Left ventricle myocardium inferior (tissue), 1 donor: ENCODE data around the gene ICOS. TPM values are rescaled to one million over a fixed set of nuclear protein-coding genes. Genes with fewer than 3 reads are reported as not detected.
A peak's percentile ranks its signal among the peaks of the same experiment; 100 is the strongest.

Source experiments
- DNase-seq: peaks from one replicate; pipeline ENCODE4 v3.0.0-alpha.2; 2020
- H3K27ac ChIP-seq: fragments of 200-600 bp; replicated peaks from 2 replicates; pipeline ENCODE4 v1.8.0; 2021
- H3K27me3 ChIP-seq: fragments of 200-600 bp; 2 replicates; pipeline ENCODE4 v1.8.0; 2021; ENCODE audit warnings: low read depth
- H3K36me3 ChIP-seq: fragments of 200-600 bp; 2 replicates; pipeline ENCODE4 v1.8.0; 2021
- H3K4me1 ChIP-seq: fragments of 200-600 bp; 2 replicates; pipeline ENCODE4 v1.8.0; 2021
- H3K4me3 ChIP-seq: fragments of 200-600 bp; 2 replicates; pipeline ENCODE4 v1.8.0; 2021; ENCODE audit warnings: mild to moderate bottlenecking, moderate library complexity
- H3K9me3 ChIP-seq: fragments of 200-600 bp; replicated peaks from 2 replicates; pipeline ENCODE4 v1.8.0; 2021
- intact Hi-C: fragments of 100-400 bp; cut with micrococcal nuclease; formaldehyde crosslinking; loops from one replicate; pipeline ENCODE4 v1.11.0; 2022
- total RNA-seq: library from RNA; stranded (reverse); fragmentation: NEBNext Ultra II Directional; extraction: Animal tissue kit (Norgen Biotek cat#: 25700); gene quantifications from one replicate; pipeline ENCODE4 v1.2.1, GENCODE V29; 2021
- TF ChIP-seq, protein P1 (sequence below): fragments of 200-600 bp; IDR thresholded peaks from 2 replicates; pipeline ENCODE4 v1.8.0; 2021; ENCODE audit warnings: antibody characterized with exemption, mild to moderate bottlenecking, borderline replicate concordance
- donor health status: DM: no; HTN: yes; CAD: no; lungs with severe emphysema.

ICOS gene
- total RNA-seq, 1 donor from 2014 or later: not detected

- no peaks in the 10 kb centered on the region for H3K27me3 ChIP-seq
- H3K9me3 ChIP-seq: no peaks in the 10 kb centered on the region
- TF ChIP-seq, protein P1, sequence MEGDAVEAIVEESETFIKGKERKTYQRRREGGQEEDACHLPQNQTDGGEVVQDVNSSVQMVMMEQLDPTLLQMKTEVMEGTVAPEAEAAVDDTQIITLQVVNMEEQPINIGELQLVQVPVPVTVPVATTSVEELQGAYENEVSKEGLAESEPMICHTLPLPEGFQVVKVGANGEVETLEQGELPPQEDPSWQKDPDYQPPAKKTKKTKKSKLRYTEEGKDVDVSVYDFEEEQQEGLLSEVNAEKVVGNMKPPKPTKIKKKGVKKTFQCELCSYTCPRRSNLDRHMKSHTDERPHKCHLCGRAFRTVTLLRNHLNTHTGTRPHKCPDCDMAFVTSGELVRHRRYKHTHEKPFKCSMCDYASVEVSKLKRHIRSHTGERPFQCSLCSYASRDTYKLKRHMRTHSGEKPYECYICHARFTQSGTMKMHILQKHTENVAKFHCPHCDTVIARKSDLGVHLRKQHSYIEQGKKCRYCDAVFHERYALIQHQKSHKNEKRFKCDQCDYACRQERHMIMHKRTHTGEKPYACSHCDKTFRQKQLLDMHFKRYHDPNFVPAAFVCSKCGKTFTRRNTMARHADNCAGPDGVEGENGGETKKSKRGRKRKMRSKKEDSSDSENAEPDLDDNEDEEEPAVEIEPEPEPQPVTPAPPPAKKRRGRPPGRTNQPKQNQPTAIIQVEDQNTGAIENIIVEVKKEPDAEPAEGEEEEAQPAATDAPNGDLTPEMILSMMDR: no peak
- H3K4me1 ChIP-seq: peaks cover 15% of the 10 kb centered on the region
- intact Hi-C loops: loop anchor here (10.0 kb wide), 1 partner anchor 424 kb away; no protein-coding TSS in a partner anchor
- H3K27ac ChIP-seq: peak overlapping the region; percentile 52
- peak overlapping the region; percentile 48 for H3K4me3 ChIP-seq
- no peaks in the 10 kb centered on the region for H3K36me3 ChIP-seq
- DNase-seq: no peak
These were observed 27.8 kb upstream of the ICOS start for GRCh38 chr2:203908797-203909185.

GRCh38 chr2:203909261-203909967, 27.1 kb upstream of the ICOS start:
- Histone ChIP-seq H3K4me3 (peak overlapping the region; percentile 48), H3K27me3 (no peaks in the 10 kb centered on the region), H3K27ac (peak overlapping the region; percentile 52), H3K4me1 (peaks cover 15% of the 10 kb centered on the region), H3K36me3 (no peaks in the 10 kb centered on the region), H3K9me3 (no peaks in the 10 kb centered on the region)
- TF ChIP-seq, protein P1: peak; percentile 87
- intact Hi-C loops: loop anchor here (10.0 kb wide), 1 partner anchor 425 kb away; no protein-coding TSS in a partner anchor
- DNase-seq: no peak

DNA sequence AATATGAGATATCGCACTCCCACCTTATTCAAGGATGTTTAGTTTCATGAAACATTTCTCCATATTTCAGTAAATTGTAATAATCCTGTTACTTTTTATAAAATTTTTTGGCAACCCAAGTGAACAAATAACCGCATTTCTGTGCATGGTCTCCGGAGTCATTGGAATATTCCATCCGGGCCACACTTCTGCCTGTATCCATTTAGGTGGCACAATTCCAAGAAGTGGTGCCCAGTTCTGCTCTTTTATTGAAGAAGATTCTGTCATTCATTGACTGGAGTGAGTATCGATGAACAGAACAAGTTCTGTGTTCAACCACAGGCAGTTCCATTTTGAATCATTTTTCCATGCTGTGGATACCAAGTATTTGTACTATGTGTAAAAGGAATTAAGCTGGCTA, 26.6 kb upstream of the ICOS start:
- peak overlapping the region; percentile 48 for H3K4me3 ChIP-seq
- no peaks in the 10 kb centered on the region for H3K36me3 ChIP-seq
- peak overlapping the region; percentile 52 for H3K27ac ChIP-seq

DNA sequence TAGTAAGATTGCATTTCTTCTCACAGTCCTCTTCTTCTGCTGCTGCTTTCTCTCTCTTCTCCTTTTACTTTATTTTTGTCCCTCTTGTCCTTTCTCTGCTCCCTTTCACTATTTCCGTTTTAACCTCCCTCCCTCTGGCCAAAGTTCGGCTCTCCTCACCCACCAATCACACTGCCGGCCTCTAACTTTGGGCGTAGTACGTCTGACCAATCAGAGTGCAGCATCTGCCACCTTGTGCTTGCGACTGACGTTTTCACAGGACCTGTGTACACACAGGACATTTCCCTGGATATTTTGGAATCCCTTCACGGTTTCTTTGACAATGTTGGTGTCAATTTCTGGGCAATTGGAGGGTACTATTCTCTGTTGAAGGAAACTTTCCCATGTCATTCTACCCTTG, 22.6 kb upstream of the ICOS start:
- intact Hi-C loops: no loop called here
- TF ChIP-seq, protein P1: no peak
- H3K4me1 ChIP-seq: peaks cover 14% of the 10 kb centered on the region
- no peak for DNase-seq
- no peaks in the 10 kb centered on the region for H3K36me3 ChIP-seq
- H3K4me3 ChIP-seq: no peak overlapping the region
- H3K27ac ChIP-seq: no peak overlapping the region
- H3K27me3 ChIP-seq: no peaks in the 10 kb centered on the region
- no peaks in the 10 kb centered on the region for H3K9me3 ChIP-seq

More for the DNA sequence above, 26.6 kb upstream of the ICOS start:
- no peaks in the 10 kb centered on the region for H3K9me3 ChIP-seq
- TF ChIP-seq, protein P1: no peak
- H3K27me3 ChIP-seq: no peaks in the 10 kb centered on the region
- intact Hi-C loops: loop anchor here (10.0 kb wide), 1 partner anchor 425 kb away; no protein-coding TSS in a partner anchor
- peaks cover 15% of the 10 kb centered on the region for H3K4me1 ChIP-seq
- no peak for DNase-seq

DNA sequence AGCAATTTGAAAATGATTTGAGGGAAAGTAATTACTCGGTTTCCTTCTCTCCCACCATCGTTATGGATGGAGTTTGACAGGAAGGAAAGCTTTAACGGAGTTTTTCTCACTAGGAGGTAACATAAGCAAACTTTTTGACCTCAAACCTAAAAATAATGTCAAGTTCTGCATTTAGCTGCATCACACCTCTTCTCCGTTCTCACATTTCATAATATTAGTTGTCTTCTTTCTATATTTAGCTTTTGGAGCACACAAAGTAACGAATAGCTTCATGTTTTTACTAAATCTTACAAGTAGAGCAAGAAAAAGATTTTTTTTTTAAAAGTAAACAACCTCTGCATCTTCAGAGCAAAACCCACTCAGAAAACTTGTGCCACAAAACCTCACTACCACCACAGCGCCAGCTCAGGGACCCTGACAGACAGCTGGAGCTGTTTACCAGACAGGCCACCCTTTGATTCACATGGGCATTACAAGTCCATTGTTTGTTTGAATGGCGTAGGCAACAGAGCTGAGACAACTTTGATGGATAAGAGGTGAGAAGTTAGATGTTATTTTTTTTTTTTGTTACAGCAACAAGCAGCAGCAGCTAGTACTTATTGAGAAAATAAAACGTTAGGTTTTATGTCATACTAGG, 21.9 kb upstream of the ICOS start:
- no peaks in the 10 kb centered on the region for H3K9me3 ChIP-seq
- H3K27me3 ChIP-seq: no peaks in the 10 kb centered on the region
- no peak for DNase-seq
- H3K27ac ChIP-seq: no peak overlapping the region
- peaks cover 11% of the 10 kb centered on the region for H3K4me1 ChIP-seq
- intact Hi-C loops: no loop called here
- TF ChIP-seq, protein P1: no peak
- H3K36me3 ChIP-seq: no peaks in the 10 kb centered on the region
- H3K4me3 ChIP-seq: no peak overlapping the region
